HG02610 (cell line): ENCODE data around the gene DNAJC11.

Source experiments
- ATAC-seq: cut with Tn5 transposase; IDR thresholded peaks from one replicate; pipeline ENCODE4 v1.9.1; 2021; ENCODE audit warnings: mild to moderate bottlenecking, moderate library complexity; ENCODE audit not compliant: unreplicated experiment

Gene DNAJC11

GRCh38 chr1:6588128-6588892 is 113.3 kb downstream of the DNAJC11 start:
- no peak for ATAC-seq

DNA sequence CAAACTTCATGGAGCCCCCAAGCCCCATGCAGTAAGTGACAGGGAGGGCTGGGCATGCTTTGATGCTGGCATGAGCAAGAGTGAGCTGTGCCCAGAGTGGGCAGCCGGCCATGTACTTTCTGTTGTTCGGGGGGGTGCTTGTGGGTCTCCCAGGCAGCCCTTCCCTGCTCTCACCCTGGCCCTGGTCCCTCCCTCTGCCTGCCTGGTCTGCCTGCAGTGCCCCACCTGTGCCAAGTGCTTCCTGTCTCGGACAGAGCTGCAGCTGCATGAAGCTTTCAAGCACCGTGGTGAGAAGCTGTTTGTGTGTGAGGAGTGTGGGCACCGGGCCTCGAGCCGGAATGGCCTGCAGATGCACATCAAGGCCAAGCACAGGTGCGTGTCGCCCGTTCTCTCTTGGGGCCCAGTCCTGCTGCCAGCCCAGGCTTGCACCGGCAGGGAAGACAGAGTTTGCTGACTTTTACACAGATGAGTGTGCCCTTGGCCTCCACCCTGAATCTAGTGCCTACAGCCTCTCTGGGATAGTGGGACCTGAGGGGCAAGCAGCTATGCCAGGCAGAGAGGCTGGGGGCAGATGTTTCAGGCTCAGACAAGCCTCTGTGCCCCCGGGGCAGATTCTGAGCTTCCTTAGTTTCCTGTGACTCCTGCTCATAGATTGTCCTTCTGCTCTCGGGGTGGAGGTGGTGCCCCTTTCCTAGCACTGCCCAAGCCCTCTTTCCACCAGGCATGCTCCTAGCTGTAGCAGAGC is 114.2 kb downstream of the DNAJC11 start:
- ATAC-seq = no peak

DNA sequence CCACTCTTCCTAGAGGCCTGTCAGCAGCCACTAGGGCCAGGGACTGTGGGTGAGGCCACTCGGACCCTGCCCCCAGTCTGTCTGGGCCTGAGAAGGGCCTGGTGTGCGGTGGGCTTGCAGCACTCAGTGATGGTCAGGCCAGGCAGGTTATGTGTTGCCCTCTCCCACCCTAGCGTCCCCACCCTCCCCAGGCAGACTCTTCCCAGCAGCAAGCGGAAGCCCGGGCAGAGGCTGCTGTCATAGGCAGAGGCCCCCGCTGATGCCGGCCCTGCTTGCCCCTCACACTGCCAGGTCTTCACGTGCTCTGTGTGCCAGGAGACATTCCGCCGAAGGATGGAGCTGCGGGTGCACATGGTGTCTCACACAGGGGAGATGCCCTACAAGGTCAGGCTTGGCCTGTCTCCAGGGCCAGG is 115.2 kb downstream of the DNAJC11 start:
- no peak for ATAC-seq

DNA sequence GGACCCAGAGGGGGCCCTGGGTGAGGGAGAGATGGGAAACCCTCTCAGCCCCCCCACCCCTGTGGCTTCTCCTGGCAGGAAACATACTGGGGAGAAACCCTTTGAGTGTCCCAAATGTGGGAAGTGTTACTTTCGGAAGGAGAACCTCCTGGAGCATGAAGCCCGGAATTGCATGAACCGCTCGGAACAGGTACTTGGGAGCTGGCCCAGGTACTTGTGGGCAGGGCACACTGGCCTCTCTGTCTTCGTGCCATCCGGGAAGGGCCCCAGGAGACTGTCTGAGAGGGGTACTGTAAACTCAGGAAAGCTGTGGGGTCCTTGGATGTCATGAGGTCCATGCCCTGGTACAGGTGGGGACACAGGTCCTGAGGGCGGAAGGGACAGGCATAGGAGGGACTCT is 115.8 kb downstream of the DNAJC11 start:
- no peak for ATAC-seq

- no peak for ATAC-seq
Observed at GRCh38 chr1:6585081-6585722, 116.4 kb downstream of the DNAJC11 start.
